ENCODE data around the gene VWA3A.
"Not testable (repeated sequence)": the region's sequence is repeated elsewhere in the genome, so short reads cannot be mapped to it uniquely, and the experiment has no call there.

Gene VWA3A, protein sequence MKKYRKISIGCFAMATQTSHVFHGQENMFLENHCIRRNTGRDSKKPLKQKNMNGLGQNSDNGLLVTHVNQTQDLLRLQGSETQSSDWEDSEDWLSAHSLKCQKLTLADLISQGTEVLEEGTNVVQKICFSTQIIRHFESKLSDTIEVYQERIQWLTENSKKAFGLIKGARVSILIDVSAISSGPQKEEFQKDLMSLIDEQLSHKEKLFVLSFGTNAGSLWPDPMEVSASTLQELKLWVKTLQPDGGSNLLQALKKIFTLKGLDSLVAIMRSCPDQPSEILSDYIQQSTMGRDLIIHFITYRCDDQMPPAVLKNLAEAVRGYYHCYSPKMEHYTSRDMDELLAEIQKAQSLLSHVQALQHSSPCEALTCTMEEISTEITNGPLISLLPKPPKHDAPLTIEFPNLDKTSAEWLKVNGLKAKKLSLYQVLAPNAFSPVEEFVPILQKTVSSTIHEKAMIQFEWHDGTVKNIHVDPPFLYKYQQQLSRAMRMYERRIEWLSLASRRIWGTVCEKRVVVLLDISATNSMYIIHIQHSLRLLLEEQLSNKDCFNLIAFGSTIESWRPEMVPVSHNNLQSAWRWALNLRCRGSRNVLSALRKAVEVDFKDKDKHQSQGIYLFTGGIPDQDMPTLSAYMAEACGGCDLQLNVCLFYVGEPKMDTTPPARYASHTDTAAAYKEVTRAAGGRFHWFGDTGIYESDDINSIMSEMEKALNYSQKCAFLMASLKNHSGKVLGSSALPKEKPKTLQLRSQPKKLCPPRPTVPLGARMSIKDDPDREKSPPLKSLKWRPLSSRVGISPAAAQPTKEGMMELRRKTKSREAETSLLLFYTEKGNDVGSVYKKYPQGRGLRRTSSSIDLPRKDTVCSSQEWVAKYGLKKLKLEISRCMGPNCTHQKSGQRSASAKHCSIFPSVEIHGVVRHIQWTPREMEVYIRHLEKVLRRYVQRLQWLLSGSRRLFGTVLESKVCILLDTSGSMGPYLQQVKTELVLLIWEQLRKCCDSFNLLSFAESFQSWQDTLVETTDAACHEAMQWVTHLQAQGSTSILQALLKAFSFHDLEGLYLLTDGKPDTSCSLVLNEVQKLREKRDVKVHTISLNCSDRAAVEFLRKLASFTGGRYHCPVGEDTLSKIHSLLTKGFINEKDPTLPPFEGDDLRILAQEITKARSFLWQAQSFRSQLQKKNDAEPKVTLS

GRCh38 chr16:22092143-22092933 is at the start of gene VWA3A:
Gene VWA3A (plus strand): TSS chr16:22092541. CDS start chr16:22092638, 97 bp downstream.
- peak within 1 kb of the TSS; percentile 6; the same call in 1 of the 2 replicates for H3K27ac ChIP-seq

GRCh38 chr16:22043882-22044281 is 48.5 kb upstream of the VWA3A start:
- not testable (repeated sequence) for H3K27ac ChIP-seq

More at GRCh38 chr16:22092143-22092933, at the start of gene VWA3A:
- TF ChIP-seq ZFX (IDR thresholded peaks at IDR 0.05), result no peak
- TF ChIP-seq, protein P1, sequence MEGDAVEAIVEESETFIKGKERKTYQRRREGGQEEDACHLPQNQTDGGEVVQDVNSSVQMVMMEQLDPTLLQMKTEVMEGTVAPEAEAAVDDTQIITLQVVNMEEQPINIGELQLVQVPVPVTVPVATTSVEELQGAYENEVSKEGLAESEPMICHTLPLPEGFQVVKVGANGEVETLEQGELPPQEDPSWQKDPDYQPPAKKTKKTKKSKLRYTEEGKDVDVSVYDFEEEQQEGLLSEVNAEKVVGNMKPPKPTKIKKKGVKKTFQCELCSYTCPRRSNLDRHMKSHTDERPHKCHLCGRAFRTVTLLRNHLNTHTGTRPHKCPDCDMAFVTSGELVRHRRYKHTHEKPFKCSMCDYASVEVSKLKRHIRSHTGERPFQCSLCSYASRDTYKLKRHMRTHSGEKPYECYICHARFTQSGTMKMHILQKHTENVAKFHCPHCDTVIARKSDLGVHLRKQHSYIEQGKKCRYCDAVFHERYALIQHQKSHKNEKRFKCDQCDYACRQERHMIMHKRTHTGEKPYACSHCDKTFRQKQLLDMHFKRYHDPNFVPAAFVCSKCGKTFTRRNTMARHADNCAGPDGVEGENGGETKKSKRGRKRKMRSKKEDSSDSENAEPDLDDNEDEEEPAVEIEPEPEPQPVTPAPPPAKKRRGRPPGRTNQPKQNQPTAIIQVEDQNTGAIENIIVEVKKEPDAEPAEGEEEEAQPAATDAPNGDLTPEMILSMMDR (conservative IDR thresholded peaks at IDR 0.05), result no peak

DNA sequence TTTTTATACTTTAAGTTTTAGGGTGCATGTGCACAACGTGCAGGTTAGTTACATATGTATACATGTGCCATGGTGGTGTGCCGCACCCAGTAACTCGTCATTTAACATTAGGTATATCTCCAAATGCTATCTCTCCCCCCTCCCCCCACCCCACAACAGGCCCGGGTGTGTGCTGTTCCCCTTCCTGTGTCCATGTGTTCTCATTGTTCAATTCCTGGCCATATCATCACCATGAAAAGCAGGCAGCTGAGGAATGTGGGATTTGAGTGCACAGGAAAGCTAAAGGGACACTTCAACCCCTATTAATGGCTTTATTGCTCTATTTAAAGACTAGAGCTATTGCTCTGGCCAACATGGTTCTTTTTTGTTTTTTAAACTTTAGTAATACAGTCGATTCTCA is 46.5 kb upstream of the VWA3A start:
- H3K27ac ChIP-seq, result not testable (repeated sequence)

- TF ChIP-seq, protein P1 (conservative IDR thresholded peaks at IDR 0.05), result no peak
- no peak for TF ChIP-seq ZFX (IDR thresholded peaks at IDR 0.05)
- no peak overlapping the region for H3K27ac ChIP-seq
Measured at GRCh38 chr16:22050963-22051362, 41.4 kb upstream of the VWA3A start.

DNA sequence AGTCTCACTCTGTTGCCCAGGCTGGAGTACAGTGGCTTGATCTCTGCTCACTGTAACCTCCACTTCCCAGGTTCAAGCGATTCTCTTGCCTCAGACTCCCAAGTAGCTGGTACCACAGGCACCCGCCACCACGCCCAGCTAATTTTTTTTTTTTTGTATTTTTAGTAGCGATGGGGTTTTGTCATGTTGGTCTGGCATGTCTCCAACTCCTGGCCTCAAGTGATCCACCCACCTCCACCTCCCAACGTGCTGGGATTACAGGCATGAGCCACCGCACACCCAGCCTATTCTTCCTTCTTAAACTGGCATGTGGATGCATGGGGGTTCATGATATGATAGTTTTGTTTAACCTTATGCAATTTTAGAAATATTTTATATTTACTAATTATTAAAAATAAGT is 39.4 kb upstream of the VWA3A start:
- no peak for TF ChIP-seq ZFX (IDR thresholded peaks at IDR 0.05)
- TF ChIP-seq, protein P1 (conservative IDR thresholded peaks at IDR 0.05), result no peak
- no peak overlapping the region for H3K27ac ChIP-seq

DNA sequence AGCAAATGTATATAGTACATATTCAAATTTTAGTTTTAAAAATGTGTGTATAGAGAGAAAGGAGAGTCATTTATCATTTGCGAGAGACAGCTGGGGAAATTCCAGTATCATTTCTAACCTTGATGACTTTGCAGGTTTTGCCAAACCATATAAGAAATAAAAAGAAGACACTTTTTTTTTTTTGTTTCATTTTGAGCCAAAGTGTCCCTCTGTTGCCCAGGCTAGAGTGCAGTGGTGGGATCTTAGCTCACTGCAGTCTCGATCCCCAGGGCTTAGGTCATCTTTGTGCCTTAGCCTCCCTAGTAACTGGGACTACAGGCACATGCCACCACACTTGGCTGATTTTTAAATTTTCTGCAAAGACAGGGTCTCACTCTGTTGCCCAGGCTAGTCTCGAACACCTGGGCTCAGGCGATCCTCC is 38.4 kb upstream of the VWA3A start:
- H3K27ac ChIP-seq, result no peak overlapping the region
- no peak for TF ChIP-seq ZFX (IDR thresholded peaks at IDR 0.05)
- TF ChIP-seq, protein P1 (conservative IDR thresholded peaks at IDR 0.05), result no peak

GRCh38 chr16:22054847-22055590 is 37.3 kb upstream of the VWA3A start:
- H3K27ac ChIP-seq, result no peak overlapping the region

More at GRCh38 chr16:22054847-22055590, 37.3 kb upstream of the VWA3A start:
- TF ChIP-seq, protein P1 (conservative IDR thresholded peaks at IDR 0.05), result no peak
- no peak for TF ChIP-seq ZFX (IDR thresholded peaks at IDR 0.05)
